ENCODE data around the gene MRPL42. TPM values are rescaled to one million over a fixed set of nuclear protein-coding genes. Genes with fewer than 3 reads are reported as not detected.

MRPL42 gene
- total and polyA plus RNA-seq, 9 donors, result 22.4 to 72.7 (median 44.9) TPM

DNA sequence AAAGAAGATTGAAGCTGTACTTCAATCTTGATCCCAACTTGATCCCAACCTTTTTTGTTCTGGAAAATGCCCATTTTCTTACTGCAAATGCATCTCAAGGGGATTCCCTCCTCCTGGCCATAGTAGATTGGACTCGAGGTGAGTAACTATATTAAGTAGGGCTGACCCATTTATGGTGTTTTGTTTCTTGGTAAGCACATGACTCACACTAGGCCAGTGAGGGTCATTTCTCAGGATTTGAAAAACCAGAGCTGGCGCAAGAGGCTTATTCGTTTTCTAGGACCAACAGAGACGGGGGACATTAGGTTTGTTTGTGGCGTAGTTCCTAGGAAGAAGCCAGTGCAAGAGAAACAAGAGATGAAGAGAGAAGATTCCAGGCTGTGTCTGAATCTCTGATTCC lies 51.4 kb downstream of the MRPL42 start:
- WGBS, 3 donors, result 74 to 86% (median 78%) methylated on average over 5 of the region's 5 CpGs
- TF ChIP-seq POLR2A (IDR thresholded peaks at IDR 0.05) (no peak), EP300 (IDR thresholded peaks at IDR 0.05) (no peak)
- TF ChIP-seq, protein P1, sequence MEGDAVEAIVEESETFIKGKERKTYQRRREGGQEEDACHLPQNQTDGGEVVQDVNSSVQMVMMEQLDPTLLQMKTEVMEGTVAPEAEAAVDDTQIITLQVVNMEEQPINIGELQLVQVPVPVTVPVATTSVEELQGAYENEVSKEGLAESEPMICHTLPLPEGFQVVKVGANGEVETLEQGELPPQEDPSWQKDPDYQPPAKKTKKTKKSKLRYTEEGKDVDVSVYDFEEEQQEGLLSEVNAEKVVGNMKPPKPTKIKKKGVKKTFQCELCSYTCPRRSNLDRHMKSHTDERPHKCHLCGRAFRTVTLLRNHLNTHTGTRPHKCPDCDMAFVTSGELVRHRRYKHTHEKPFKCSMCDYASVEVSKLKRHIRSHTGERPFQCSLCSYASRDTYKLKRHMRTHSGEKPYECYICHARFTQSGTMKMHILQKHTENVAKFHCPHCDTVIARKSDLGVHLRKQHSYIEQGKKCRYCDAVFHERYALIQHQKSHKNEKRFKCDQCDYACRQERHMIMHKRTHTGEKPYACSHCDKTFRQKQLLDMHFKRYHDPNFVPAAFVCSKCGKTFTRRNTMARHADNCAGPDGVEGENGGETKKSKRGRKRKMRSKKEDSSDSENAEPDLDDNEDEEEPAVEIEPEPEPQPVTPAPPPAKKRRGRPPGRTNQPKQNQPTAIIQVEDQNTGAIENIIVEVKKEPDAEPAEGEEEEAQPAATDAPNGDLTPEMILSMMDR (IDR thresholded peaks at IDR 0.05), result no peak
- H3K9me3 ChIP-seq, result no peaks in the 10 kb centered on the region
- H3K27ac ChIP-seq, result no peak overlapping the region
- no peaks in the 10 kb centered on the region for H3K27me3 ChIP-seq
- no peak overlapping the region for H3K4me3 ChIP-seq
- H3K4me1 ChIP-seq (ENCODE audit: insufficient read depth), result no peaks in the 10 kb centered on the region
- intact Hi-C loops (cut with DNase I), result loop anchor here in 1 of 4 donors (10.0 kb wide), 1 partner anchor 116 kb away; no protein-coding TSS in a partner anchor
- H3K36me3 ChIP-seq, result no peaks in the 10 kb centered on the region
- no peak for DNase-seq

DNA sequence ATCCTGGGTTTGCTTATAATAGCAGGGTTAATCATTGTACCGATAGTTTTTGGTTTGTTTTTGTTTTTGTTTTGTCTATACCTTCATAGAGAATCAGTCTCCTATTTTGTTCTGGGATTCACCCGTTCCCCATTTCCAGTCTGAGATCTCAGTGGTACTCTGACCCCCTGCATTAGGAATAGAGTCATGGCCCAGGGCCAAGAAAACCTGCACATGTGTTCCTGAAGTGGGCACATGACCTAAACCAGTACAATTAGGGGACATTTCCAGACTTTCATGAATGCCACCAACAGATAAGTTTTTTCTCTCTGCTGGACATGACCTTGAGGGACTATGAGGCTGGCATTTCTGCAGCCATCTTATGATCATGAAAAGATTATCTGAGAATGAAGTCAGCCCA lies 52.5 kb downstream of the MRPL42 start:
- TF ChIP-seq, protein P1 (IDR thresholded peaks at IDR 0.05), result no peak
- TF ChIP-seq EP300 (IDR thresholded peaks at IDR 0.05), result no peak
- TF ChIP-seq POLR2A (IDR thresholded peaks at IDR 0.05), result no peak
- Histone ChIP-seq H3K4me3 (no peak overlapping the region), H3K9me3 (no peaks in the 10 kb centered on the region), H3K27ac (no peak overlapping the region), H3K36me3 (no peaks in the 10 kb centered on the region), H3K4me1 (ENCODE audit: insufficient read depth) (no peaks in the 10 kb centered on the region), H3K27me3 (no peaks in the 10 kb centered on the region)
- 28 to 73% (median 42%) methylated on average over 2 of the region's 2 CpGs for WGBS, 3 donors
- DNase-seq, result no peak
- intact Hi-C loops (cut with DNase I), result loop anchor here in 1 of 4 donors (10.0 kb wide), 1 partner anchor 115 kb away; no protein-coding TSS in a partner anchor

DNA sequence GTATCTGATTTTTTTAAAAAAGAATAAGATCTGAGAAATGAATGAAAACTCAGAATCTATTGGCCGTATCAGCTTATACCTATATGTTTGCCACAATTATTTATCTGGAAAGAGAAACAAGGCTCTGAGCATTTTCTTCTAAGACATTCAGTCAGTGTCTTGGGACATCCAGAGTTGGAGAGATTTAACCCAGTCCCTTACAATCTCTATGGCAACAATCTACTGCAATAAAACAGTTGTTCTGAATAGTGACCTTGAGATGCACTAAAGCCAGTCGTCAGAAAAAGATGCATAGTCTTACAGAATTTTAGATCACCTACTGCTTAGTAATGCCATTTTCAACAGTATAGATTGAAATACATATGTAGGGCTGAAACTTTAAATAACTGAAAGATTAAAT lies 53.1 kb downstream of the MRPL42 start:
- Histone ChIP-seq H3K4me3 (no peak overlapping the region), H3K4me1 (ENCODE audit: insufficient read depth) (no peaks in the 10 kb centered on the region), H3K27ac (no peak overlapping the region), H3K27me3 (no peaks in the 10 kb centered on the region), H3K9me3 (no peaks in the 10 kb centered on the region), H3K36me3 (no peaks in the 10 kb centered on the region)
- DNase-seq, result no peak
- 47 to 48% (median 48%) methylated on average over 2 of the region's 2 CpGs for WGBS, 3 donors
- TF ChIP-seq, protein P1 (IDR thresholded peaks at IDR 0.05), result no peak
- no peak for TF ChIP-seq POLR2A (IDR thresholded peaks at IDR 0.05)
- intact Hi-C loops (cut with DNase I), result no loop called here

DNA sequence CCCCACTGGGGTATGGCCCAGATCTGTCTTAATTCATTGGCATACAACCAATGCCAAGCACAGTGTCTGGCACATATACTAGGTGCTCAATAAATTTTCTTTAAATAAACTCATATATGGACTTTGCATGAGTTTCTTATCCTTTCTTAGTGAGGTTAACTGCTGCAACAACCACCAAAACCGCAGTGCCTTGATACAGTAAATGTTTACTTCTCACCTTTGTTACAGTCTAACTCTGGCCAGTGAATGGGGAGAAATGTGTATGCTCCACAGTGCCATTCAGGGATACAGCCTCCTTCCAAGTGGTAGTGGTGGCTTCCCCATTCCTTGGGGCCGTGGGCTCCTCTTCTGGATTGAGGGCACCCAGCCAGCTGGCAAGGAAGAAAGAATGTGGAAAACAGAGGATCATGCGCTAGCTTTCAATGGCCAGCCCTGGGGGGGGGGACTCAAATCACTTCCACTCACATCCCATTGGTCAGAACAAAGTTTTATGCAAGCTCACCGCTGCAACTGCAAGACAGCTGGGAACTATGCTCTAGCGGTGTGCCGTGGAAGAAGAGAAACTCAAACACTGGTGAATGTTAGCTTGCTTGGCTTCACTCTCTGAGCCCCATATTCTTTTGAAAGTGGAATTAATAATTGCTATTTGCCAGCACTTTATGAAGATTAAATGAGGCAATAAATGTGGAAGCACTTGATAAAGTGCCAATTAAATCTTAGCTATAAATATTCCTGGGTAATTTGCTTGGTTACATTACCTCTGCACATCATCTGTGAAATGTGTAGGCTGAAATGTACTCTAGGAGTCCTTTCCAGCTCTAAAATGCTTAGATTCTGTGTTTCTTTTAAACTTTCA lies 54.1 kb downstream of the MRPL42 start:
- DNase-seq, result no peak
- no peak overlapping the region for H3K4me3 ChIP-seq
- no peaks in the 10 kb centered on the region for H3K4me1 ChIP-seq (ENCODE audit: insufficient read depth)
- WGBS, 3 donors, result 57 to 75% (median 72%) methylated on average over 6 of the region's 6 CpGs
- TF ChIP-seq EP300 (IDR thresholded peaks at IDR 0.05), result no peak
- no peak for TF ChIP-seq POLR2A (IDR thresholded peaks at IDR 0.05)
- TF ChIP-seq, protein P1 (IDR thresholded peaks at IDR 0.05), result no peak
- H3K36me3 ChIP-seq, result no peaks in the 10 kb centered on the region
- no peaks in the 10 kb centered on the region for H3K9me3 ChIP-seq
- intact Hi-C loops (cut with DNase I), result no loop called here
- no peak overlapping the region for H3K27ac ChIP-seq
- H3K27me3 ChIP-seq, result no peaks in the 10 kb centered on the region
